IMR-90 (cell line): ENCODE results near the gene SLC8A1. TPM values are rescaled to one million over a fixed set of nuclear protein-coding genes. Genes with fewer than 3 reads are reported as not detected.

Source experiments
- ATAC-seq: fragments of 200-7000 bp; cut with Tn5 transposase; 2 replicates; pipeline ENCODE4 v1.9.1; 2020; ENCODE audit warnings: low read depth, mild to moderate bottlenecking, moderate library complexity
- BruUV-seq: library from RNA; stranded (reverse); fragments of 400-500 nt; replicated peaks from 2 replicates; lab custom pipeline; 2021; lab: Mats Ljungman, UMichigan
- CTCF ChIA-PET: fragments of 300-600 bp; formaldehyde crosslinking; extraction: SDS; loops from one replicate; lab custom pipeline; 2021; ENCODE audit warnings: antibody characterized with exemption; lab: Yijun Ruan, JAX
- POLR2A ChIA-PET: fragments of 300-600 bp; sonication (Branson Sonifier 250); formaldehyde crosslinking; loops from one replicate; lab custom pipeline; 2022; ENCODE audit warnings: antibody characterized with exemption; ENCODE audit not compliant: unreplicated experiment; lab: Charles Lee
- DNase-seq: peaks from one replicate; pipeline ENCODE4 v3.0.0; 2013
- H2AFZ ChIP-seq: replicated peaks from 2 replicates; pipeline ENCODE3; 2013; ENCODE audit warnings: low read length, mild to moderate bottlenecking; ENCODE audit not compliant: poor library complexity
- H2AK5ac ChIP-seq: 2 replicates; pipeline ENCODE4 v1.6.1; 2013; ENCODE audit warnings: low read depth, low read length, inconsistent platforms
- H2AK9ac ChIP-seq: replicated peaks from 2 replicates; pipeline ENCODE3; 2013; ENCODE audit warnings: mild to moderate bottlenecking, low read depth, low read length, moderate library complexity; ENCODE audit not compliant: poor library complexity
- H2BK120ac ChIP-seq: 2 replicates; pipeline ENCODE4 v1.6.1; 2013; ENCODE audit warnings: low read depth, low read length, inconsistent platforms
- H2BK15ac ChIP-seq: 3 replicates; pipeline ENCODE4 v1.6.1; 2013; ENCODE audit warnings: low read depth, low read length, inconsistent platforms
- H2BK20ac ChIP-seq: 2 replicates; pipeline ENCODE4 v1.6.1; 2013; ENCODE audit warnings: low read depth, mild to moderate bottlenecking, inconsistent platforms, low read length, moderate library complexity
- H2BK5ac ChIP-seq: 2 replicates; pipeline ENCODE4 v1.6.1; 2013; ENCODE audit warnings: mild to moderate bottlenecking, low read depth, low read length, inconsistent platforms; ENCODE audit not compliant: poor library complexity, severe bottlenecking
- H3K14ac ChIP-seq: replicated peaks from 2 replicates; pipeline ENCODE4 v1.6.1; 2013; ENCODE audit warnings: low read depth, low read length, inconsistent platforms
- H3K18ac ChIP-seq: 2 replicates; pipeline ENCODE4 v1.6.1; 2013; ENCODE audit warnings: low read depth, low read length, control low read depth
- H3K23ac ChIP-seq: 2 replicates; pipeline ENCODE4 v1.6.1; 2013; ENCODE audit warnings: low read depth, low read length, inconsistent platforms
- H3K27ac ChIP-seq: 2 replicates; pipeline ENCODE4 v1.5.1; 2013; ENCODE audit warnings: mild to moderate bottlenecking, control low read depth, low read length; ENCODE audit not compliant: insufficient read depth
- H3K27me3 ChIP-seq: 2 replicates; pipeline ENCODE4 v1.6.1; 2013; ENCODE audit warnings: low read length; ENCODE audit not compliant: control insufficient read depth, insufficient read depth
- H3K36me3 ChIP-seq: 2 replicates; pipeline ENCODE4 v1.6.1; 2013; ENCODE audit warnings: low read length, mixed read lengths; ENCODE audit not compliant: control insufficient read depth, insufficient read depth
- H3K4ac ChIP-seq: 2 replicates; pipeline ENCODE4 v1.6.1; 2013; ENCODE audit warnings: low read depth, low read length, inconsistent platforms
- H3K4me1 ChIP-seq: 2 replicates; pipeline ENCODE4 v1.6.1; 2013; ENCODE audit warnings: low read length, mixed read lengths; ENCODE audit not compliant: control insufficient read depth, insufficient read depth
- H3K4me2 ChIP-seq: 2 replicates; pipeline ENCODE4 v1.6.1; 2013; ENCODE audit warnings: low read depth, mild to moderate bottlenecking, control low read depth, low read length, moderate library complexity
- H3K4me3 ChIP-seq: 2 replicates; pipeline ENCODE4 v1.5.1; 2013; ENCODE audit warnings: low read depth, mild to moderate bottlenecking, control low read depth, low read length, moderate library complexity; ENCODE audit not compliant: insufficient read depth
- H3K56ac ChIP-seq: 2 replicates; pipeline ENCODE4 v1.6.1; 2013; ENCODE audit warnings: low read length, inconsistent platforms; ENCODE audit not compliant: insufficient read depth; ENCODE audit errors: extremely low read depth
- H3K79me1 ChIP-seq, 2 experiments: 2 replicates each; pipeline ENCODE4 v1.6.1; 2013; ENCODE audit warnings: low read length in 2 of 2, inconsistent platforms in 1 of 2, low read depth in 1 of 2
- H3K9ac ChIP-seq: 2 replicates; pipeline ENCODE4 v1.6.1; 2013; ENCODE audit warnings: low read depth, low read length, control low read depth
- H3K9me1 ChIP-seq: 2 replicates; pipeline ENCODE4 v1.6.1; 2013; ENCODE audit warnings: low read length, inconsistent platforms; ENCODE audit not compliant: insufficient read depth
- H3K9me3 ChIP-seq: 2 replicates; pipeline ENCODE4 v1.6.1; 2013; ENCODE audit warnings: low read length; ENCODE audit not compliant: control insufficient read depth, insufficient read depth
- H4K20me1 ChIP-seq: 2 replicates; pipeline ENCODE4 v1.6.1; 2013; ENCODE audit warnings: low read length, inconsistent platforms; ENCODE audit not compliant: insufficient read depth
- H4K5ac ChIP-seq: 2 replicates; pipeline ENCODE4 v1.6.1; 2013; ENCODE audit warnings: mild to moderate bottlenecking, low read depth, low read length, control low read depth
- H4K8ac ChIP-seq, 2 experiments: 2 replicates each; pipeline ENCODE4 v1.6.1; 2013; ENCODE audit warnings: low read depth in 2 of 2, low read length in 2 of 2, control low read depth in 1 of 2, inconsistent platforms in 1 of 2
- H4K91ac ChIP-seq: 2 replicates; pipeline ENCODE4 v1.6.1; 2013; ENCODE audit warnings: low read depth, low read length, inconsistent platforms; ENCODE audit not compliant: insufficient read depth
- BHLHE40 ChIP-seq: fragments of 150-350 bp; IDR thresholded peaks from 2 replicates; pipeline ENCODE4 v1.6.1; 2016; ENCODE audit warnings: mild to moderate bottlenecking, low read depth, low read length
- CEBPB ChIP-seq: IDR thresholded peaks from 2 replicates; pipeline ENCODE4 v1.6.1; 2012; ENCODE audit warnings: low read depth, low read length, improper control_type of control experiment
- CHD1 ChIP-seq: IDR thresholded peaks from 2 replicates; pipeline ENCODE4 v1.6.1; 2012; ENCODE audit warnings: low read depth, low read length, improper control_type of control experiment
- FOS ChIP-seq: fragments of 150-350 bp; IDR thresholded peaks from 2 replicates; pipeline ENCODE4 v1.6.1; 2016; ENCODE audit warnings: low read depth, low read length
- MAFK ChIP-seq: IDR thresholded peaks from 2 replicates; pipeline ENCODE4 v1.6.1; 2012; ENCODE audit warnings: low read depth, low read length, improper control_type of control experiment
- MAZ ChIP-seq: IDR thresholded peaks from 2 replicates; pipeline ENCODE4 v1.6.1; 2012; ENCODE audit warnings: low read depth, mild to moderate bottlenecking, low read length, improper control_type of control experiment, moderate library complexity, borderline replicate concordance
- MXI1 ChIP-seq: IDR thresholded peaks from 2 replicates; pipeline ENCODE4 v1.6.1; 2012; ENCODE audit warnings: low read depth, mild to moderate bottlenecking, low read length, moderate library complexity, borderline replicate concordance
- NFE2L2 ChIP-seq: fragments of 150-350 bp; IDR thresholded peaks from 2 replicates; pipeline ENCODE4 v1.6.1; 2016; ENCODE audit warnings: low read depth, mild to moderate bottlenecking, low read length
- POLR2A ChIP-seq: IDR thresholded peaks from 2 replicates; pipeline ENCODE4 v1.6.1; 2012; ENCODE audit warnings: mild to moderate bottlenecking, low read depth, low read length
- RAD21 ChIP-seq: IDR thresholded peaks from 2 replicates; pipeline ENCODE4 v1.6.1; 2012; ENCODE audit warnings: low read length, improper control_type of control experiment
- RCOR1 ChIP-seq: IDR thresholded peaks from 2 replicates; pipeline ENCODE4 v1.6.1; 2012; ENCODE audit warnings: mild to moderate bottlenecking, low read length, improper control_type of control experiment; ENCODE audit not compliant: insufficient replicate concordance
- RFX5 ChIP-seq: IDR thresholded peaks from 2 replicates; pipeline ENCODE4 v1.8.0; 2012; ENCODE audit warnings: low read depth, mild to moderate bottlenecking, low read length, moderate library complexity
- SMC3 ChIP-seq: fragments of 150-350 bp; IDR thresholded peaks from 2 replicates; pipeline ENCODE4 v1.6.1; 2016; ENCODE audit warnings: low read depth, mild to moderate bottlenecking, antibody characterized with exemption, low read length, moderate library complexity
- WGBS, 2 experiments: methylation state at CpG; one replicate each; pipeline versions ENCODE4 v1.1.5 to v1.1.7; 2013; ENCODE audit warnings: missing lambda C conversion rate in 2 of 2; ENCODE audit not compliant: insufficient read length in 1 of 2; ENCODE audit errors: extremely low coverage in 2 of 2; 5-methylcytosine and 5-hydroxymethylcytosine counted together
- dilution Hi-C: fragments of 300-500 bp; cut with HindIII; formaldehyde crosslinking; loops from one replicate; pipeline ENCODE4 v1.14.3; 2018; ENCODE audit warnings: low sequenced_read_pairs; ENCODE audit not compliant: unreplicated experiment
- in situ Hi-C: fragments of 300-500 bp; cut with MboI; formaldehyde crosslinking; loops from 3 replicates; pipeline ENCODE4 v1.14.3; 2019; ENCODE audit warnings: low sequenced_read_pairs, inconsistent platforms, mixed read lengths
- intact Hi-C: fragments of 100-400 bp; cut with micrococcal nuclease; formaldehyde crosslinking; loops from 2 replicates; pipeline ENCODE4 v1.10.0; 2022
- polyA plus RNA-seq, 3 experiments: library from polyadenylated mRNA; depleted of rRNA; stranded (reverse); fragments of >200 nt; gene quantifications; 2 replicates each; pipeline ENCODE4 v1.2.3, GENCODE V29; 2012; ENCODE audit warnings: low replicate concordance in 1 of 3
- total RNA-seq: library from RNA; depleted of rRNA; stranded (reverse); fragments of >200 nt; gene quantifications from 2 replicates; pipeline ENCODE4 v1.2.3, GENCODE V29; 2012
- TF ChIP-seq, protein P1 (sequence below): conservative IDR thresholded peaks from 2 replicates; pipeline ENCODE4 v1.5.1; 2012; ENCODE audit warnings: mild to moderate bottlenecking, low read depth, low read length, improper control_type of control experiment
- TF ChIP-seq, protein P2 (sequence below): fragments of 150-350 bp; IDR thresholded peaks from 2 replicates; pipeline ENCODE4 v1.6.1; 2017; ENCODE audit warnings: mild to moderate bottlenecking, antibody characterized with exemption, low read length, low read depth
- TF ChIP-seq, protein P3 (sequence below): fragments of 150-350 bp; IDR thresholded peaks from 2 replicates; pipeline ENCODE4 v1.6.1; 2016; ENCODE audit warnings: low read depth, mild to moderate bottlenecking, low read length, moderate library complexity, borderline replicate concordance

The SLC8A1 gene
- total and polyA plus RNA-seq, 2 of the 4 experiments (the other 2 are of a cell fraction): 7.7 to 57.0 TPM

DNA sequence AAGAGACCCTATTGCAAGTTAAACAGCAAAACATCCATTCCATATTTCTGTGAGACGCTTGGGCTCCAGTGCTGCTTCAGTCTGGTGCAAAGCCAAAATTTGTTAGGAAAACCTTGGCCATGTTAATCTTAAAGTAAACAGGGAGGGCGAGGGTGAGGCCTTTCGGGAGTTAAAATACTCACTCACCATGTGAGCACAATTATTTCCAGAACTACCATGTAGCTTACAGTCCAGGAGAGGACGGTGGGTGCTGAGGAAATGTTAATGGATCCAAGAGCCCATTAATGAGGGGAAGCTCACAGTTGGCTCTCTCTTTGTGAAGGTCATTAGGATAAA, 286.4 kb downstream of the SLC8A1 start:
- no CpG with 5 or more reads among the region's 4 CpGs for WGBS, 2 experiments
- ATAC-seq: peak; percentile 60
- dilution Hi-C loops (no loop called here), intact Hi-C loops (no loop called here), in situ Hi-C loops (no loop called here)
- Histone ChIP-seq H2AFZ (no peak overlapping the region), H3K9me1 (peaks cover 5% of the 10 kb centered on the region; the same call in 1 of the 2 replicates), H3K36me3 (peaks cover 12% of the 10 kb centered on the region), H4K8ac (peak overlapping the region; percentile 15 to 35; a peak in 3 of 4 replicates), H3K18ac (peak overlapping the region; percentile 19; the same call in 1 of the 2 replicates), H4K5ac (peak overlapping the region; percentile 21; the same call in 1 of the 2 replicates), H4K91ac (peak overlapping the region; percentile 16; the same call in 1 of the 2 replicates), H2AK9ac (no peak overlapping the region), H2BK15ac (peak overlapping the region; percentile 9; the same call in 2 of the 3 replicates), H3K4me2 (no peak overlapping the region), H2BK20ac (no peak overlapping the region), H3K14ac (peak overlapping the region; percentile 26; the same call in 1 of the 2 replicates), H4K20me1 (no peaks in the 10 kb centered on the region), H3K9me3 (no peaks in the 10 kb centered on the region), H3K9ac (no peak overlapping the region), H3K4me3 (no peak overlapping the region), H3K79me1 (no peaks in the 10 kb centered on the region), H2BK5ac (no peak overlapping the region), H3K4ac (peak overlapping the region; percentile 43), H2BK120ac (no peak overlapping the region), H3K27me3 (no peaks in the 10 kb centered on the region), H3K23ac (0 out of 2 replicates have a peak overlapping the region, but pooled peaks have one; percentile 1), H3K4me1 (peaks cover 12% of the 10 kb centered on the region; the same call in 1 of the 2 replicates), H3K56ac (no peak overlapping the region), H2AK5ac (no peak overlapping the region), H3K27ac (peak overlapping the region; percentile 26; the same call in 1 of the 2 replicates)
- TF ChIP-seq, protein P1, sequence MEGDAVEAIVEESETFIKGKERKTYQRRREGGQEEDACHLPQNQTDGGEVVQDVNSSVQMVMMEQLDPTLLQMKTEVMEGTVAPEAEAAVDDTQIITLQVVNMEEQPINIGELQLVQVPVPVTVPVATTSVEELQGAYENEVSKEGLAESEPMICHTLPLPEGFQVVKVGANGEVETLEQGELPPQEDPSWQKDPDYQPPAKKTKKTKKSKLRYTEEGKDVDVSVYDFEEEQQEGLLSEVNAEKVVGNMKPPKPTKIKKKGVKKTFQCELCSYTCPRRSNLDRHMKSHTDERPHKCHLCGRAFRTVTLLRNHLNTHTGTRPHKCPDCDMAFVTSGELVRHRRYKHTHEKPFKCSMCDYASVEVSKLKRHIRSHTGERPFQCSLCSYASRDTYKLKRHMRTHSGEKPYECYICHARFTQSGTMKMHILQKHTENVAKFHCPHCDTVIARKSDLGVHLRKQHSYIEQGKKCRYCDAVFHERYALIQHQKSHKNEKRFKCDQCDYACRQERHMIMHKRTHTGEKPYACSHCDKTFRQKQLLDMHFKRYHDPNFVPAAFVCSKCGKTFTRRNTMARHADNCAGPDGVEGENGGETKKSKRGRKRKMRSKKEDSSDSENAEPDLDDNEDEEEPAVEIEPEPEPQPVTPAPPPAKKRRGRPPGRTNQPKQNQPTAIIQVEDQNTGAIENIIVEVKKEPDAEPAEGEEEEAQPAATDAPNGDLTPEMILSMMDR: no peak
- TF ChIP-seq FOS (no peak), BHLHE40 (no peak), MAFK (no peak), RCOR1 (no peak), RAD21 (no peak), CEBPB (no peak), MAZ (no peak), POLR2A (no peak), CHD1 (no peak), RFX5 (no peak), NFE2L2 (no peak), MXI1 (no peak), SMC3 (no peak)
- TF ChIP-seq, protein P2, sequence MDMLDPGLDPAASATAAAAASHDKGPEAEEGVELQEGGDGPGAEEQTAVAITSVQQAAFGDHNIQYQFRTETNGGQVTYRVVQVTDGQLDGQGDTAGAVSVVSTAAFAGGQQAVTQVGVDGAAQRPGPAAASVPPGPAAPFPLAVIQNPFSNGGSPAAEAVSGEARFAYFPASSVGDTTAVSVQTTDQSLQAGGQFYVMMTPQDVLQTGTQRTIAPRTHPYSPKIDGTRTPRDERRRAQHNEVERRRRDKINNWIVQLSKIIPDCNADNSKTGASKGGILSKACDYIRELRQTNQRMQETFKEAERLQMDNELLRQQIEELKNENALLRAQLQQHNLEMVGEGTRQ: no peak
- TF ChIP-seq, protein P3, sequence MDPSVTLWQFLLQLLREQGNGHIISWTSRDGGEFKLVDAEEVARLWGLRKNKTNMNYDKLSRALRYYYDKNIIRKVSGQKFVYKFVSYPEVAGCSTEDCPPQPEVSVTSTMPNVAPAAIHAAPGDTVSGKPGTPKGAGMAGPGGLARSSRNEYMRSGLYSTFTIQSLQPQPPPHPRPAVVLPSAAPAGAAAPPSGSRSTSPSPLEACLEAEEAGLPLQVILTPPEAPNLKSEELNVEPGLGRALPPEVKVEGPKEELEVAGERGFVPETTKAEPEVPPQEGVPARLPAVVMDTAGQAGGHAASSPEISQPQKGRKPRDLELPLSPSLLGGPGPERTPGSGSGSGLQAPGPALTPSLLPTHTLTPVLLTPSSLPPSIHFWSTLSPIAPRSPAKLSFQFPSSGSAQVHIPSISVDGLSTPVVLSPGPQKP: no peak
- ChIA-PET POLR2A (no interaction called here), CTCF (interaction anchor here (0.5 to 1.5 kb wide), 3 partner anchors 11 to 214 kb away, joined by 3 to 4 read pairs (median 3); no protein-coding TSS in a partner anchor)
- peak; percentile 11 for DNase-seq
- BruUV-seq: no TSS peak
